ENCODE data around the gene DGLUCY.
A peak's percentile ranks its signal among the peaks of the same experiment; 100 is the strongest.

DGLUCY gene

DNA sequence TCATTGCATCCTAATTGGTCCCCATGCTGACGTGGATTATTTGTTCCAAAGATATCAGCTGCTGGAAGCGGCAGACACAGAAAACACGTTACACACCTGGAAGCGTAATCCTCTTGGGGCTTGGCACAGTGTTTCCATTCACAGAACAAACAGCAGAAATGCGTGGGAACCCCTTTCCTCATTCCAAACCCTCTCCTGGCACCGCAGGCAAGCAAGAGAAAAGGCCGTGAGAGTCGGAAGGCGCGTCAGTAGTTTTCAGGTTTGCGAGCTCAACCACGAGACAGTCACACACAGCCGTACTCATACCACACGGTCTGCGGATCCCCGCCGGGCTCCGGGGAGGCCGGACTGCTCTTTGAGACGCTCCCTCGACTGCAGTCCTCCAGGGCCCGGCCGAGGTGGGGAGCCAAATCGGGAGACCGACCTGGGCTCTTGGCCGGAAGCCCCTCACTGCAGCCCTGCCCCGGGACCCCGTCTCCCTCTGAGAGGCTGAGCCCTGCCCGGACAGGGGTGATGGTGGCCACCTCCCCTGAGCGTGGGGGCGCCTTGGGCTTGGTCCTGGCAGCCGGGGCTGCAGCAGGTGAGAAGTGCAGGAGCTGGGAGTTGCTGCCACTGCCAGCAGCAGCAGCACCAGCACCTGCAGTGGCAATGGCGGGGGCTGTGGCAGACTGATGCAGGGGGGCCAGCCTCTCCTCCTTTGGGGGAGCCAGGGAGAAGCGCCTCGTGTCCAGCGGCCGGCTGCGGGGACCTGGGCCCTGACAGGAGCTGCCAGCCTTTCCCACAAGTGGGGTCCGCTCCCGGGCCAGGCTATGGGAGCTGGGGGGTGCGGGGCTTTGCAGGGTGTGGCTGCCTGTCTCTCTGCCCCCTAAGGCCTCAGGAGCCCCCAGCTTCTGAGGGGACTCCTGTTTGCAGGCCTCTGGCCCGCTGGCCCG, 158.7 kb downstream of the DGLUCY start (continued):
- no peak for TF ChIP-seq AEBP2 (tag by site-specific recombination; IDR thresholded peaks at IDR 0.05; ENCODE audit: borderline replicate concordance)
- TF ChIP-seq ZNF132 (tag by site-specific recombination; IDR thresholded peaks at IDR 0.05; ENCODE audit: borderline replicate concordance): no peak
- no peak for TF ChIP-seq ZBTB21 (tag by site-specific recombination; IDR thresholded peaks at IDR 0.05)

- no peaks in the 10 kb centered on the region for H3K4me1 ChIP-seq (ENCODE audit: control insufficient read depth, insufficient read depth, low read length)
- H3K4me3 ChIP-seq (ENCODE audit: low read depth, low read length): no peak overlapping the region
- POLR2A ChIA-PET: no interaction called here
- TF ChIP-seq ZNF112 (tag by site-specific recombination; IDR thresholded peaks at IDR 0.05): no peak
- TF ChIP-seq SALL2 (tag by site-specific recombination; IDR thresholded peaks at IDR 0.05; ENCODE audit: borderline replicate concordance): no peak
- no peak for TF ChIP-seq ZNF184 (tag by site-specific recombination; IDR thresholded peaks at IDR 0.05)
- peak; percentile 19; the same call in 1 of the 2 replicates for TF ChIP-seq GLIS2 (tag by site-specific recombination; IDR thresholded peaks at IDR 0.05)
- no peak for TF ChIP-seq ZNF169 (tag by site-specific recombination; IDR thresholded peaks at IDR 0.05)
- TF ChIP-seq, protein P1, sequence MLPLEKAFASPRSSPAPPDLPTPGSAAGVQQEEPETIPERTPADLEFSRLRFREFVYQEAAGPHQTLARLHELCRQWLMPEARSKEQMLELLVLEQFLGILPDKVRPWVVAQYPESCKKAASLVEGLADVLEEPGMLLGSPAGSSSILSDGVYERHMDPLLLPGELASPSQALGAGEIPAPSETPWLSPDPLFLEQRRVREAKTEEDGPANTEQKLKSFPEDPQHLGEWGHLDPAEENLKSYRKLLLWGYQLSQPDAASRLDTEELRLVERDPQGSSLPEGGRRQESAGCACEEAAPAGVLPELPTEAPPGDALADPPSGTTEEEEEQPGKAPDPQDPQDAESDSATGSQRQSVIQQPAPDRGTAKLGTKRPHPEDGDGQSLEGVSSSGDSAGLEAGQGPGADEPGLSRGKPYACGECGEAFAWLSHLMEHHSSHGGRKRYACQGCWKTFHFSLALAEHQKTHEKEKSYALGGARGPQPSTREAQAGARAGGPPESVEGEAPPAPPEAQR (tag by site-specific recombination; IDR thresholded peaks at IDR 0.05): no peak
- 0 out of 2 replicates have a peak, but pooled peaks have one; percentile 25 for TF ChIP-seq EGR2 (tag by site-specific recombination; IDR thresholded peaks at IDR 0.05; ENCODE audit: low read depth)
- peak; percentile 34; the same call in 1 of the 2 replicates for TF ChIP-seq ZFHX2 (tag by site-specific recombination; conservative IDR thresholded peaks at IDR 0.05)
- no peak for TF ChIP-seq FEZF1 (tag by site-specific recombination; IDR thresholded peaks at IDR 0.05)
- peaks cover 0 to 23% of the 10 kb centered on the region in 2 experiments; a peak in 2 of 3 replicates for H3K36me3 ChIP-seq (ENCODE audit: control insufficient read depth in 2 of 2, insufficient read depth in 1 of 2, low read length in 2 of 2)
- H3K27ac ChIP-seq (ENCODE audit: extremely low read depth, low read depth, low read length): no peak overlapping the region
- CTCF ChIA-PET: interaction anchor here (0.6 kb wide), 1 partner anchor 52 kb away, joined by 3 read pairs; no protein-coding TSS in a partner anchor
- H3K9me3 ChIP-seq (ENCODE audit: control insufficient read depth, insufficient read depth, low read depth, low read length): no peaks in the 10 kb centered on the region
These were observed 159.5 kb downstream of the DGLUCY start for GRCh38 chr14:91273273-91273884.

DNA sequence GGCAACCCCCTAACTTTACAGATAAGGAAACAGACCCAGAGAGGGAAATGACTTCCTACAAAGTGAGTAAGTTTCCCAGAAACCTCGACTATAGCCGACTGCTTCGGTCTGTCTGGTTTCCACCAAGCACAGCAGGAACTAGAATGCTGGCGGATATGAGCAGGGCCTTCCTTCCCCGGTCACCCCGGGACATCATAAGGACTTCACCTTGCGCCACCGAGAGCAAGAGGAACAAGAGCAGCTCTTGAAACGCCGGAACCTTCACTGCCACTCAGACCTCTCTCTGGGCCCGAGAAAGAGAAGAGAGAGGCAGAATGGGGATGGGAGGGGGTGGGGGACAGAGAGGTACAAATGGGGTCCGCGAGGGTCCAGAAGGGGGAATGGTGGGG, 160.0 kb downstream of the DGLUCY start:
- H3K4me3 ChIP-seq (ENCODE audit: low read depth, low read length): no peak overlapping the region
- H3K9me3 ChIP-seq (ENCODE audit: control insufficient read depth, insufficient read depth, low read depth, low read length): no peaks in the 10 kb centered on the region
- ChIA-PET POLR2A (no interaction called here), CTCF (interaction anchor here (0.6 kb wide), 1 partner anchor 52 kb away, joined by 3 read pairs; no protein-coding TSS in a partner anchor)
- H3K36me3 ChIP-seq (ENCODE audit: control insufficient read depth in 2 of 2, insufficient read depth in 1 of 2, low read length in 2 of 2): peaks cover 0 to 25% of the 10 kb centered on the region in 2 experiments; a peak in 2 of 3 replicates
- no peak for TF ChIP-seq ZNF785 (tag by site-specific recombination; IDR thresholded peaks at IDR 0.05)
- TF ChIP-seq ZNF664 (tag by site-specific recombination; IDR thresholded peaks at IDR 0.05): no peak
- TF ChIP-seq, protein P2, sequence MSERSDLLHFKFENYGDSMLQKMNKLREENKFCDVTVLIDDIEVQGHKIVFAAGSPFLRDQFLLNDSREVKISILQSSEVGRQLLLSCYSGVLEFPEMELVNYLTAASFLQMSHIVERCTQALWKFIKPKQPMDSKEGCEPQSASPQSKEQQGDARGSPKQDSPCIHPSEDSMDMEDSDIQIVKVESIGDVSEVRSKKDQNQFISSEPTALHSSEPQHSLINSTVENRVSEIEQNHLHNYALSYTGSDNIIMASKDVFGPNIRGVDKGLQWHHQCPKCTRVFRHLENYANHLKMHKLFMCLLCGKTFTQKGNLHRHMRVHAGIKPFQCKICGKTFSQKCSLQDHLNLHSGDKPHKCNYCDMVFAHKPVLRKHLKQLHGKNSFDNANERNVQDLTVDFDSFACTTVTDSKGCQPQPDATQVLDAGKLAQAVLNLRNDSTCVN (tag by site-specific recombination; optimal IDR thresholded peaks at IDR 0.05): no peak
- no peak for TF ChIP-seq TCF7L2 (IDR thresholded peaks at IDR 0.05; ENCODE audit: borderline replicate concordance, low read depth, low read length)
- TF ChIP-seq BCL11B (tag by site-specific recombination; IDR thresholded peaks at IDR 0.05; ENCODE audit: low read depth): no peak
- TF ChIP-seq, protein P3, sequence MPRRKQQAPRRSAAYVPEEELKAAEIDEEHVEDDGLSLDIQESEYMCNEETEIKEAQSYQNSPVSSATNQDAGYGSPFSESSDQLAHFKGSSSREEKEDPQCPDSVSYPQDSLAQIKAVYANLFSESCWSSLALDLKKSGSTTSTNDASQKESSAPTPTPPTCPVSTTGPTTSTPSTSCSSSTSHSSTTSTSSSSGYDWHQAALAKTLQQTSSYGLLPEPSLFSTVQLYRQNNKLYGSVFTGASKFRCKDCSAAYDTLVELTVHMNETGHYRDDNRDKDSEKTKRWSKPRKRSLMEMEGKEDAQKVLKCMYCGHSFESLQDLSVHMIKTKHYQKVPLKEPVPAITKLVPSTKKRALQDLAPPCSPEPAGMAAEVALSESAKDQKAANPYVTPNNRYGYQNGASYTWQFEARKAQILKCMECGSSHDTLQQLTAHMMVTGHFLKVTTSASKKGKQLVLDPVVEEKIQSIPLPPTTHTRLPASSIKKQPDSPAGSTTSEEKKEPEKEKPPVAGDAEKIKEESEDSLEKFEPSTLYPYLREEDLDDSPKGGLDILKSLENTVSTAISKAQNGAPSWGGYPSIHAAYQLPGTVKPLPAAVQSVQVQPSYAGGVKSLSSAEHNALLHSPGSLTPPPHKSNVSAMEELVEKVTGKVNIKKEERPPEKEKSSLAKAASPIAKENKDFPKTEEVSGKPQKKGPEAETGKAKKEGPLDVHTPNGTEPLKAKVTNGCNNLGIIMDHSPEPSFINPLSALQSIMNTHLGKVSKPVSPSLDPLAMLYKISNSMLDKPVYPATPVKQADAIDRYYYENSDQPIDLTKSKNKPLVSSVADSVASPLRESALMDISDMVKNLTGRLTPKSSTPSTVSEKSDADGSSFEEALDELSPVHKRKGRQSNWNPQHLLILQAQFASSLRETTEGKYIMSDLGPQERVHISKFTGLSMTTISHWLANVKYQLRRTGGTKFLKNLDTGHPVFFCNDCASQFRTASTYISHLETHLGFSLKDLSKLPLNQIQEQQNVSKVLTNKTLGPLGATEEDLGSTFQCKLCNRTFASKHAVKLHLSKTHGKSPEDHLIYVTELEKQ (tag by site-specific recombination; IDR thresholded peaks at IDR 0.05; ENCODE audit: borderline replicate concordance): no peak
- TF ChIP-seq ZNF530 (tag by site-specific recombination; IDR thresholded peaks at IDR 0.05; ENCODE audit: low read depth): no peak
- TF ChIP-seq ZFP41 (tag by site-specific recombination; IDR thresholded peaks at IDR 0.05; ENCODE audit: borderline replicate concordance): no peak
- TF ChIP-seq HOXC10 (CRISPR knock-in tag; IDR thresholded peaks at IDR 0.05): no peak
- TF ChIP-seq ZNF155 (tag by site-specific recombination; IDR thresholded peaks at IDR 0.05): no peak
- TF ChIP-seq IKZF3 (tag by site-specific recombination; IDR thresholded peaks at IDR 0.05): no peak
- no peaks in the 10 kb centered on the region for H3K4me1 ChIP-seq (ENCODE audit: control insufficient read depth, insufficient read depth, low read length)
- no peak overlapping the region for H3K27ac ChIP-seq (ENCODE audit: extremely low read depth, low read depth, low read length)
